ENCODE data around the gene PNMT.

PNMT gene

DNA sequence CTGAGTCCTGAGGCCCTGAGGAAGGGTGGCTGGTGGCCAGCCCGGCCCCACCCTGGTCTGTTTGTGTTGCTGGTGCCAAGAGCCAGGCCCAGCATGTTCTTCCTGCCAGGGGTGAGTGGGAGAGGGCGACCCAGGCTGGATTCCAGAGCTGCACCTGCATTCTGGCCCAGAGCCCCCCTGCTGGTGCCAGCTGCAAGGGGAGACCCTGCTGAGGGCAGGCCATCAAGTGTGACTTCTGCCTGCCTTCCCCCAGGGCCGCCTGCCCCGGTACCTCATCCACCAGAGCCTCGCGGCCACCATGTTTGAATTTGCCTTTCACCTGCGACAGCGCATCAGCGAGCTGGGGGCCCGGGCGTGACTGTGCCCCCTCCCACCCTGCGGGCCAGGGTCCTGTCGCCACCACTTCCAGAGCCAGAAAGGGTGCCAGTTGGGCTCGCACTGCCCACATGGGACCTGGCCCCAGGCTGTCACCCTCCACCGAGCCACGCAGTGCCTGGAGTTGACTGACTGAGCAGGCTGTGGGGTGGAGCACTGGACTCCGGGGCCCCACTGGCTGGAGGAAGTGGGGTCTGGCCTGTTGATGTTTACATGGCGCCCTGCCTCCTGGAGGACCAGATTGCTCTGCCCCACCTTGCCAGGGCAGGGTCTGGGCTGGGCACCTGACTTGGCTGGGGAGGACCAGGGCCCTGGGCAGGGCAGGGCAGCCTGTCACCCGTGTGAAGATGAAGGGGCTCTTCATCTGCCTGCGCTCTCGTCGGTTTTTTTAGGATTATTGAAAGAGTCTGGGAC lies 5.5 kb upstream of the PNMT start:
- H3K9me3 ChIP-seq (ENCODE audit: control insufficient read depth in 1 of 2, low read length in 2 of 2), result no peaks in the 10 kb centered on the region
- H3K36me3 ChIP-seq (ENCODE audit: control insufficient read depth in 1 of 2, insufficient read depth in 2 of 2, low read length in 2 of 2), result peaks cover 27 to 34% of the 10 kb centered on the region in 2 donors
- H3K9ac ChIP-seq (ENCODE audit: low read depth in 1 of 2, low read length in 2 of 2), result peak overlapping the region in 1 of 2 donors; percentile 10
- H3K27ac ChIP-seq (ENCODE audit: low read depth, low read length), result no peak overlapping the region
- no peak overlapping the region for H3K4me3 ChIP-seq (ENCODE audit: low read depth in 1 of 2, low read length in 2 of 2)
- H3K4me1 ChIP-seq (ENCODE audit: control insufficient read depth in 1 of 2, insufficient read depth in 2 of 2, low read length in 2 of 2), result peaks cover 30 to 40% of the 10 kb centered on the region in 2 donors
- peaks cover 14 to 19% of the 10 kb centered on the region in 2 donors for H3K27me3 ChIP-seq (ENCODE audit: control insufficient read depth in 1 of 2, insufficient read depth in 2 of 2, low read length in 2 of 2)

DNA sequence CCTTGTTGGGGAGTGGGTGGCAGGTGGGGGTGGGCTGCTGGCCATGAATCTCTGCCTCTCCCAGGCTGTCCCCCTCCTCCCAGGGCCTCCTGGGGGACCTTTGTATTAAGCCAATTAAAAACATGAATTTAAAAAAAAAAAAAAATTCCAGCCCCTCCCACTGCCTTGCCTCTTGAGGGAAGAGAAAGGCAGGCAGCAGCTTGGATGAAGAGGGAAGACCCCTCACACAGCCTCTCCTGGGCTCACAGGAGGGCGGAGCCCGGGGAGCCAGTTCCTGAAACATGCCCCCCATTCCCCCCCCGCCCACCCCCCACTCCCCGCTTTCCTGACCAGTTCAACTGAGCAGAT lies 4.9 kb upstream of the PNMT start:
- Histone ChIP-seq H3K36me3 (ENCODE audit: control insufficient read depth in 1 of 2, insufficient read depth in 2 of 2, low read length in 2 of 2) (peaks cover 22 to 29% of the 10 kb centered on the region in 2 donors), H3K9me3 (ENCODE audit: control insufficient read depth in 1 of 2, low read length in 2 of 2) (no peaks in the 10 kb centered on the region), H3K27me3 (ENCODE audit: control insufficient read depth in 1 of 2, insufficient read depth in 2 of 2, low read length in 2 of 2) (peaks cover 14 to 19% of the 10 kb centered on the region in 2 donors), H3K9ac (ENCODE audit: low read depth in 1 of 2, low read length in 2 of 2) (no peak overlapping the region), H3K27ac (ENCODE audit: low read depth, low read length) (no peak overlapping the region), H3K4me3 (ENCODE audit: low read depth in 1 of 2, low read length in 2 of 2) (no peak overlapping the region), H3K4me1 (ENCODE audit: control insufficient read depth in 1 of 2, insufficient read depth in 2 of 2, low read length in 2 of 2) (peaks cover 30 to 40% of the 10 kb centered on the region in 2 donors)

- Histone ChIP-seq H3K36me3 (ENCODE audit: control insufficient read depth in 1 of 2, insufficient read depth in 2 of 2, low read length in 2 of 2) (peaks cover 17 to 24% of the 10 kb centered on the region in 2 donors), H3K27me3 (ENCODE audit: control insufficient read depth in 1 of 2, insufficient read depth in 2 of 2, low read length in 2 of 2) (peaks cover 14 to 19% of the 10 kb centered on the region in 2 donors), H3K9ac (ENCODE audit: low read depth in 1 of 2, low read length in 2 of 2) (no peak overlapping the region), H3K4me1 (ENCODE audit: control insufficient read depth in 1 of 2, insufficient read depth in 2 of 2, low read length in 2 of 2) (peaks cover 34 to 40% of the 10 kb centered on the region in 2 donors), H3K27ac (ENCODE audit: low read depth, low read length) (no peak overlapping the region), H3K4me3 (ENCODE audit: low read depth in 1 of 2, low read length in 2 of 2) (no peak overlapping the region), H3K9me3 (ENCODE audit: control insufficient read depth in 1 of 2, low read length in 2 of 2) (no peaks in the 10 kb centered on the region)
These were observed 4.3 kb upstream of the PNMT start for GRCh38 chr17:39663688-39664580.

DNA sequence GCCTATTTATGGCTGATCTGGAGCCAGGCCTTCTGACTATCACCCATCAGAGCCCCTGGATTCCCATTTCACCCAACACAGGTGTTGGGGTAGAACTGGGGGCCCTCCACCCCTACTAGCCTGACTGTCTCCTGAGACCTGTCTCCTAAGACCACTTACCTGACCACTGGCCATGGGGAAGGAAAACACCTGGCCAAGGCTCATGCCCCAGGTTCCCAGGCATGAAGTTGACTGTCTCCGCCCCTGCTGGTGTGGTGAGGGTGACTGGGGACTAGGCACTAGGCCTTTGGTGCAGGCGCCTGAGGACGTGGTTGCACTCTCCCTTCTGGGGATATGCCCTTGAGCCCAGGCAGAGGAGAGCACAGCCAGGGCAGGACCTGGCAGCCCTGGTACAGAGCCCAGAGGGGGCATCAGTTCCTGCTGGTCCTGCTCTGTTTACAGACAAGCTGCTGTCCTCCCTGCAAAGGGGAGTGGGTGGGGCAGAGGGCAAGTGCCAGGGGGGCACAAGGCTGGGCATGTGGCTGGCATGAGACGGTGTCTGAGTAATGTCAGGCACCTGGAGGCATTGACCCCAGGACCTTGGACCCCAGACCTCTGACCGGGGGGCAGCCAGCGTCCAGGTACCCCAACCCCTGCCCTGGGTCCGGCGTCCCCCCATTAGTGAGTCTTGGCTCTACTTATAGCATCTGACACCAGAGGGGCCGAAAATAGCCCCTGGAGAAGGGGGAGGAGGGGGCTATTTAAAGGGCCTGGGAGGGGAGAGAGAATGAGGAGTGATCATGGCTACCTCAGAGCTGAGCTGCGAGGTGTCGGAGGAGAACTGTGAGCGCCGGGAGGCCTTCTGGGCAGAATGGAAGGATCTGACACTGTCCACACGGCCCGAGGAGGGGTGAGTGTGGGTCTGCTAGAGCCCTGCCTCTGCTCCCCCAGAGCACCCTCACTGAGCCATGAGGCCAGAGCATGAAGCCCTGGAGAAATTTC lies 3.4 kb upstream of the PNMT start, which contains the start of gene TCAP:
TCAP (plus strand) TSS at position 769 of the 981 bp plus-strand sequence; CDS start at position 780, 11 bp downstream.
- H3K36me3 ChIP-seq (ENCODE audit: control insufficient read depth in 1 of 2, insufficient read depth in 2 of 2, low read length in 2 of 2), result peaks cover 14 to 24% of the 10 kb centered on the region in 2 donors
- H3K4me1 ChIP-seq (ENCODE audit: control insufficient read depth in 1 of 2, insufficient read depth in 2 of 2, low read length in 2 of 2), result peaks cover 34 to 40% of the 10 kb centered on the region in 2 donors
- H3K9me3 ChIP-seq (ENCODE audit: control insufficient read depth in 1 of 2, low read length in 2 of 2), result no peaks in the 10 kb centered on the region
- no peak within 1 kb of the TSS for H3K9ac ChIP-seq (ENCODE audit: low read depth in 1 of 2, low read length in 2 of 2)
- H3K27ac ChIP-seq (ENCODE audit: low read depth, low read length), result no peak within 1 kb of the TSS
- no peak within 1 kb of the TSS for H3K4me3 ChIP-seq (ENCODE audit: low read depth in 1 of 2, low read length in 2 of 2)
- H3K27me3 ChIP-seq (ENCODE audit: control insufficient read depth in 1 of 2, insufficient read depth in 2 of 2, low read length in 2 of 2), result peaks cover 14 to 19% of the 10 kb centered on the region in 2 donors

DNA sequence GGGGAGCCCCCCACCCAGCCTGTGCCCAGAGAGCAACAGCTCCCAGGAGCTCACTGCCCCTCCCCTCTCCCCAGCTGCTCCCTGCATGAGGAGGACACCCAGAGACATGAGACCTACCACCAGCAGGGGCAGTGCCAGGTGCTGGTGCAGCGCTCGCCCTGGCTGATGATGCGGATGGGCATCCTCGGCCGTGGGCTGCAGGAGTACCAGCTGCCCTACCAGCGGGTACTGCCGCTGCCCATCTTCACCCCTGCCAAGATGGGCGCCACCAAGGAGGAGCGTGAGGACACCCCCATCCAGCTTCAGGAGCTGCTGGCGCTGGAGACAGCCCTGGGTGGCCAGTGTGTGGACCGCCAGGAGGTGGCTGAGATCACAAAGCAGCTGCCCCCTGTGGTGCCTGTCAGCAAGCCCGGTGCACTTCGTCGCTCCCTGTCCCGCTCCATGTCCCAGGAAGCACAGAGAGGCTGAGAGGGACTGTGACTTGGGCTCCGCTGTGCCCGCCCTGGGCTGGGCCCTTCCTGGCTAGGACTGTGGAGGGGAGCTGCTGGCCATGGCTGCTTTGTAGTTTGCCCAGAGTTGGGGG lies 2.5 kb upstream of the PNMT start:
- Histone ChIP-seq H3K27me3 (ENCODE audit: control insufficient read depth in 1 of 2, insufficient read depth in 2 of 2, low read length in 2 of 2) (peaks cover 14 to 19% of the 10 kb centered on the region in 2 donors), H3K36me3 (ENCODE audit: control insufficient read depth in 1 of 2, insufficient read depth in 2 of 2, low read length in 2 of 2) (peaks cover 6 to 15% of the 10 kb centered on the region in 2 donors), H3K4me3 (ENCODE audit: low read depth in 1 of 2, low read length in 2 of 2) (no peak overlapping the region), H3K27ac (ENCODE audit: low read depth, low read length) (no peak overlapping the region), H3K9me3 (ENCODE audit: control insufficient read depth in 1 of 2, low read length in 2 of 2) (no peaks in the 10 kb centered on the region), H3K9ac (ENCODE audit: low read depth in 1 of 2, low read length in 2 of 2) (no peak overlapping the region), H3K4me1 (ENCODE audit: control insufficient read depth in 1 of 2, insufficient read depth in 2 of 2, low read length in 2 of 2) (peaks cover 34 to 37% of the 10 kb centered on the region in 2 donors)

GRCh38 chr17:39666231-39666600 lies 2.0 kb upstream of the PNMT start:
- Histone ChIP-seq H3K4me1 (ENCODE audit: control insufficient read depth in 1 of 2, insufficient read depth in 2 of 2, low read length in 2 of 2) (peaks cover 38% of the 10 kb centered on the region in 2 donors), H3K36me3 (ENCODE audit: control insufficient read depth in 1 of 2, insufficient read depth in 2 of 2, low read length in 2 of 2) (peaks cover 3 to 13% of the 10 kb centered on the region in 2 donors), H3K9ac (ENCODE audit: low read depth in 1 of 2, low read length in 2 of 2) (no peak overlapping the region), H3K27me3 (ENCODE audit: control insufficient read depth in 1 of 2, insufficient read depth in 2 of 2, low read length in 2 of 2) (peaks cover 14 to 23% of the 10 kb centered on the region in 2 donors), H3K9me3 (ENCODE audit: control insufficient read depth in 1 of 2, low read length in 2 of 2) (no peaks in the 10 kb centered on the region), H3K4me3 (ENCODE audit: low read depth in 1 of 2, low read length in 2 of 2) (no peak overlapping the region), H3K27ac (ENCODE audit: low read depth, low read length) (no peak overlapping the region)

DNA sequence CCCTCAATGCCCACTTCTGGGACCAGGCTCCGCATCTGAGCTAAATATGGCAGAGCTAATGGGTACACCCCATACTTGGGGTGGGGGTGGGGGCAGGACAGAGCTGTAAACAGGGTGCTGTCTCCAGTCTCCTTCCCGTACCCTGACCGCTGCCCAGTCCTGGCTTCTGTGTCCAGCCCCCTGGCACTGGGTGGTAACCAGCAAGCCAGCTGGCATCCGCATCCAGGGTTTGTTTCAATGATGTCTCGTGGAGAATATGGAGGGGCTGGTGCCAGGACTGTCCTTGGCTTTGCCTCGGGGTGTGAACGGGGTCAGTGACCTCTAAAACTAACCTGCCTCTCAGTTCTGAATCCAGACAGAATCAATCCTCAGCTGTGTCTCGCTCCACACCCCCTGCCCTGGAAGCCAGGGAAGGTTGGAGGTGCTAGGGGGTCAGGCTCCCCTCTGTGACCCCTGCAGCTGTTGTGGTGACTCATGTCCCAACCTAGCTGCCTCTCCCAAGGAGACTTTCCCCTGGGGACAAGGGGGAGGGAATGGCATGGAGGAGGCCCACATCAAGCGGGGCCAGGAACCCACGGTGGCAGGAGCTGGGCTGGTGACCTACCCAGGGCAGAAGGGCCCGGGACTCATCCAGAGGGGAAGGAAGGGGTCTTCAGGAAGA lies 1.5 kb upstream of the PNMT start:
- Histone ChIP-seq H3K36me3 (ENCODE audit: control insufficient read depth in 1 of 2, insufficient read depth in 2 of 2, low read length in 2 of 2) (peaks cover under 1 to 10% of the 10 kb centered on the region in 2 donors), H3K4me1 (ENCODE audit: control insufficient read depth in 1 of 2, insufficient read depth in 2 of 2, low read length in 2 of 2) (peaks cover 43% of the 10 kb centered on the region in 2 donors), H3K27ac (ENCODE audit: low read depth, low read length) (no peak overlapping the region), H3K27me3 (ENCODE audit: control insufficient read depth in 1 of 2, insufficient read depth in 2 of 2, low read length in 2 of 2) (peaks cover 18 to 26% of the 10 kb centered on the region in 2 donors), H3K9ac (ENCODE audit: low read depth in 1 of 2, low read length in 2 of 2) (peak overlapping the region; percentile 6 to 11), H3K4me3 (ENCODE audit: low read depth in 1 of 2, low read length in 2 of 2) (no peak overlapping the region), H3K9me3 (ENCODE audit: control insufficient read depth in 1 of 2, low read length in 2 of 2) (no peaks in the 10 kb centered on the region)

DNA sequence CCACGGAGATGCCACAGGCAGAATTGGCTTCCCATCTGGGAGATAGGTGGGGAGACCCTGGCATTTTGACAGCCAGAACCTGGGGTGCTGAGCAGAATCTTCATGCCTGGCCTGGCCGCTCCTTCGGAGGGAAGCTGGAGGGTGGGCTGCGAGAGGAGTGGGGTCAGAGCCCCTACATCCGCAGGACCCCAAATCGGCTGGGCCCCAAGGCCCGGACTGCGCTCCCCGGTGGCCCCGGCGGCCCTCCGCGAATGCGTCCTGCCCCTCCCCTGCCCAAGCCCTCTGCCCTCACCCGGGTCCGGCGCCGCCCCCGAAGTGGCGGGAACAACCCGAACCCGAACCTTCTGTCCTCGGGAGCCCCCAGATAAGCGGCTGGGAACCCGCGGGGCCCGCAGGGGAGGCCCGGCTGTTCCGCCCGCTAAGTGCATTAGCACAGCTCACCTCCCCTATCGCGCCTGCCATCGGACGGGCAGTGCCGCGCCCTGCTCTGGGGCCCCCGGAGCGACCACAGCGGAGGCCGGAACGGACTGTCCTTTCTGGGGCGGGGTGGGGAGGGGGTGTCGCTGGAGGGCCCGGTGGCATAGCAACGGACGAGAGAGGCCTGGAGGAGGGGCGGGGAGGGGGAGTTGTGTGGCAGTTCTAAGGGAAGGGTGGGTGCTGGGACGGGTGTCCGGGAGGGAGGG lies 850 bp upstream of the PNMT start:
- no peaks in the 10 kb centered on the region for H3K9me3 ChIP-seq (ENCODE audit: control insufficient read depth in 1 of 2, low read length in 2 of 2)
- H3K27me3 ChIP-seq (ENCODE audit: control insufficient read depth in 1 of 2, insufficient read depth in 2 of 2, low read length in 2 of 2), result peaks cover 21 to 33% of the 10 kb centered on the region in 2 donors
- peaks cover 43 to 46% of the 10 kb centered on the region in 2 donors for H3K4me1 ChIP-seq (ENCODE audit: control insufficient read depth in 1 of 2, insufficient read depth in 2 of 2, low read length in 2 of 2)
- H3K4me3 ChIP-seq (ENCODE audit: low read depth in 1 of 2, low read length in 2 of 2), result no peak overlapping the region
- peaks cover 0 to 6% of the 10 kb centered on the region in 2 donors for H3K36me3 ChIP-seq (ENCODE audit: control insufficient read depth in 1 of 2, insufficient read depth in 2 of 2, low read length in 2 of 2)
- peak overlapping the region; percentile 6 to 11 for H3K9ac ChIP-seq (ENCODE audit: low read depth in 1 of 2, low read length in 2 of 2)
- H3K27ac ChIP-seq (ENCODE audit: low read depth, low read length), result no peak overlapping the region
